SH-SY5Y (cell line): Measurements from ENCODE around the gene MALRD1.

Source experiments
- GATA2 ChIP-seq: IDR thresholded peaks from 2 replicates; pipeline ENCODE4 v1.6.1; 2011; ENCODE audit warnings: mild to moderate bottlenecking, low read depth, low read length
- GATA3 ChIP-seq: IDR thresholded peaks from 2 replicates; pipeline ENCODE4 v1.6.1; 2011; ENCODE audit warnings: low read depth, mild to moderate bottlenecking, low read length, moderate library complexity

DNA sequence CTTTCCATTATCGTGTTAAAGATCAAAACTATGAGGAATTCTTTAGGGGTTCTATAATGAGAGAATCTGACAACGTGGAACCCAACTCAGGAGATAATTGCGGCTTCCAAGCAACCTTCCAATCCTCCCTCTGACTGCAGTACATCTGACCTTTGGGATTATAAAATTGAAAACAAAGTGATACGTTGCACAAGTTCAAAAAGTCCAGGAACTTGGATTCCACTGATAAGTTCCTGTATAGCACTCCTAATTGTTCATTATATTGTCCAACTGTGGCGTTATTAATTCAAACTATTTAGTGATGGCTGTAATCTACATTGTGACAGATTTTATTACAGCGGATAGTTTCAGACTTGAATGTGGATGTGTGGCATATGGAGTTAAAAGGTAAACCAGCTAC, 15.4 kb downstream of the MALRD1 start:
- TF ChIP-seq GATA2 (no peak), GATA3 (no peak)
